Central memory CD8-positive, alpha-beta T cell (primary cell): ENCODE measurements around the gene PNPLA3.
A peak's percentile ranks its signal among the peaks of the same experiment; 100 is the strongest.

Experiments
- ATAC-seq: fragments of 150-1000 bp; cut with Tn5 transposase; replicated peaks from 2 replicates; pipeline ENCODE4 v1.10.0; 2022; ENCODE audit warnings: mild to moderate bottlenecking, moderate FRiP score, moderate number of reproducible peaks; ENCODE audit not compliant: poor library complexity, severe bottlenecking; ENCODE audit errors: extremely low read depth
- DNase-seq, 2 donors: peaks; one replicate each; pipeline ENCODE4 v3.0.0; 2021; ENCODE audit warnings: low spot score in 2 of 2
- H3K27ac Mint-ChIP-seq: one replicate; pipeline ENCODE4 v1.8.0; 2022; ENCODE audit warnings: low read depth, mild to moderate bottlenecking, moderate library complexity, mixed read lengths
- H3K27me3 Mint-ChIP-seq: one replicate; pipeline ENCODE4 v1.8.0; 2022; ENCODE audit warnings: mixed read lengths
- H3K36me3 Mint-ChIP-seq: one replicate; pipeline ENCODE4 v1.8.0; 2022; ENCODE audit warnings: mild to moderate bottlenecking, moderate library complexity, mixed read lengths; ENCODE audit not compliant: insufficient read depth
- H3K4me1 Mint-ChIP-seq: one replicate; pipeline ENCODE4 v1.8.0; 2022; ENCODE audit warnings: mixed read lengths
- H3K4me3 Mint-ChIP-seq: one replicate; pipeline ENCODE4 v1.8.0; 2022; ENCODE audit warnings: mild to moderate bottlenecking, moderate library complexity, mixed read lengths
- H3K9me3 Mint-ChIP-seq: one replicate; pipeline ENCODE4 v1.8.0; 2022; ENCODE audit warnings: mixed read lengths

PNPLA3 gene

GRCh38 chr22:43996170-43996980 lies 72.8 kb downstream of the PNPLA3 start:
- Mint-ChIP-seq H3K36me3 (peaks cover 32% of the 10 kb centered on the region), H3K27ac (peak overlapping the region; percentile 92), H3K4me3 (peak overlapping the region; percentile 90), H3K4me1 (peaks cover 40% of the 10 kb centered on the region), H3K9me3 (no peaks in the 10 kb centered on the region), H3K27me3 (no peaks in the 10 kb centered on the region)
- peak; percentile 75 for ATAC-seq
- DNase-seq, result peak; percentile 43 to 44

GRCh38 chr22:43996981-43997265 lies 73.3 kb downstream of the PNPLA3 start:
- no peak for ATAC-seq
- Mint-ChIP-seq H3K27ac (peak overlapping the region; percentile 92), H3K4me1 (peaks cover 40% of the 10 kb centered on the region), H3K36me3 (peaks cover 26% of the 10 kb centered on the region), H3K27me3 (no peaks in the 10 kb centered on the region), H3K9me3 (no peaks in the 10 kb centered on the region), H3K4me3 (peak overlapping the region; percentile 90)
- no peak for DNase-seq
